A673 (cell line): Measurements from ENCODE around the gene NSUN2. TPM values are rescaled to one million over a fixed set of nuclear protein-coding genes. Genes with fewer than 3 reads are reported as not detected.
"Not testable (repeated sequence)": the region's sequence is repeated elsewhere in the genome, so short reads cannot be mapped to it uniquely, and the experiment has no call there.

Source experiments
- BruUV-seq: library from RNA; stranded (reverse); fragments of 400-500 nt; replicated peaks from 2 replicates; lab custom pipeline; 2021; lab: Mats Ljungman, UMichigan
- CTCF ChIA-PET: fragments of 300-600 bp; sonication (Branson Sonifier 250); formaldehyde crosslinking; loops from one replicate; lab custom pipeline; 2022; ENCODE audit warnings: antibody characterized with exemption; lab: Charles Lee
- POLR2A ChIA-PET: fragments of 300-600 bp; sonication (Branson Sonifier 250); formaldehyde crosslinking; loops from one replicate; lab custom pipeline; 2022; ENCODE audit warnings: antibody characterized with exemption; ENCODE audit not compliant: low non-redundant PET; lab: Charles Lee
- DNase-seq: peaks from one replicate; pipeline ENCODE4 v3.0.0-alpha.2; 2015; ENCODE audit warnings: low spot score
- H3K27ac ChIP-seq: fragments of 200-600 bp; sonication (generic); 2 replicates; pipeline ENCODE4 v1.5.1; 2016; ENCODE audit warnings: mixed run types, low read depth, mild to moderate bottlenecking, mixed read lengths, antibody characterized with exemption, low read length; ENCODE audit not compliant: poor library complexity, severe bottlenecking
- H3K27me3 ChIP-seq: fragments of 200-600 bp; sonication (generic); replicated peaks from 2 replicates; pipeline ENCODE4 v1.6.1; 2017; ENCODE audit warnings: mixed run types, low read depth, mild to moderate bottlenecking, mixed read lengths, antibody characterized with exemption, low read length; ENCODE audit not compliant: insufficient read depth, poor library complexity
- H3K36me3 ChIP-seq: fragments of 200-600 bp; sonication (generic); 2 replicates; pipeline ENCODE4 v1.6.1; 2016; ENCODE audit warnings: mixed run types, mild to moderate bottlenecking, mixed read lengths, antibody characterized with exemption, low read length; ENCODE audit not compliant: insufficient read depth, poor library complexity, severe bottlenecking
- H3K4me1 ChIP-seq: fragments of 200-600 bp; sonication (generic); 2 replicates; pipeline ENCODE4 v1.6.1; 2017; ENCODE audit warnings: mixed run types, mild to moderate bottlenecking, mixed read lengths, antibody characterized with exemption, low read length; ENCODE audit not compliant: insufficient read depth, poor library complexity, severe bottlenecking
- H3K4me3 ChIP-seq: fragments of 200-600 bp; sonication (generic); 2 replicates; pipeline ENCODE4 v1.5.1; 2016; ENCODE audit warnings: low read depth, mixed run types, mild to moderate bottlenecking, mixed read lengths, low read length; ENCODE audit not compliant: poor library complexity, severe bottlenecking
- H3K9me3 ChIP-seq: fragments of 200-600 bp; sonication (generic); 2 replicates; pipeline ENCODE4 v1.6.1; 2016; ENCODE audit warnings: mixed run types, low read depth, mild to moderate bottlenecking, mixed read lengths, antibody characterized with exemption, low read length; ENCODE audit not compliant: poor library complexity, severe bottlenecking
- CTCF ChIP-seq: fragments of 300-800, 200-600 bp; sonication (generic); conservative IDR thresholded peaks from 2 replicates; pipeline ENCODE4 v1.5.1; 2017; ENCODE audit warnings: low read depth, mild to moderate bottlenecking, antibody characterized with exemption, low read length, moderate library complexity, mixed read lengths
- EZH2 ChIP-seq: fragments of 200-600 bp; sonication (generic); IDR thresholded peaks from 2 replicates; pipeline ENCODE4 v1.6.1; 2017; ENCODE audit warnings: borderline replicate concordance, low read depth, mild to moderate bottlenecking, mixed read lengths, antibody characterized with exemption, low read length; ENCODE audit not compliant: poor library complexity, severe bottlenecking
- intact Hi-C: fragments of 100-400 bp; cut with micrococcal nuclease; formaldehyde crosslinking; loops from one replicate; pipeline ENCODE4 v1.10.0; 2022; ENCODE audit not compliant: unreplicated experiment
- total RNA-seq: library from RNA; stranded (reverse); gene quantifications from 2 replicates; pipeline ENCODE4 v1.2.3, GENCODE V29; 2021

Gene NSUN2
- total RNA-seq, 1 experiment from 2014 or later: 111 TPM

DNA sequence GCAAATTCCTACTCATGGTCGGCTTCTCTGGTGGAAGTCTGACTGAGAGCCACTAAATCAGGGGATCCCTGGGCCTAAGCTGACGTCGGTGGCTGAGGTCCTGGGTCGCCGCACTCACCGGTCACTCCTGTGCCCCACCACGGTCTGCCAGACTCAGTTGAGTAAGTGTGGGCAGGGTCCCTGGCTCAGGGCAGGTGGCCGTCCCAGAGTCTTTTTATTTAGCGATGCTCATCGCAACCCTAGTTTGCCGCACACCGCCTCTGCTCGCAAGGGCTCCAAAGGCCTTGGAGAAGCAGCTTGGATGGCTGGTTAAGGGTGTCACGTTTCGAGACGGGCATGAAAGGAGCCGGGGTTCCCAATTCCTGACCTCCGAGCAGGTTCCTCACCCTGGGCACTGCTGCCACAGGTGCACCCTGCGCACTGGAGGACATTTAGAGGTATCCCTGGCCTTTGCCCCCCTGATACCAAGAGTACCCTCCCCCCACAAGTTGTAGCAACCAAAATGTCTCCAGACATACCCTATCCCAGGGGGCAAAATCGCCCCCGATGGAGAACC is 59.9 kb downstream of the NSUN2 start:
- intact Hi-C loops: loop anchor here (10.0 kb wide), 1 partner anchor 198 kb away; the partner anchor contains the start of gene MED10
- CTCF ChIA-PET: no interaction called here

DNA sequence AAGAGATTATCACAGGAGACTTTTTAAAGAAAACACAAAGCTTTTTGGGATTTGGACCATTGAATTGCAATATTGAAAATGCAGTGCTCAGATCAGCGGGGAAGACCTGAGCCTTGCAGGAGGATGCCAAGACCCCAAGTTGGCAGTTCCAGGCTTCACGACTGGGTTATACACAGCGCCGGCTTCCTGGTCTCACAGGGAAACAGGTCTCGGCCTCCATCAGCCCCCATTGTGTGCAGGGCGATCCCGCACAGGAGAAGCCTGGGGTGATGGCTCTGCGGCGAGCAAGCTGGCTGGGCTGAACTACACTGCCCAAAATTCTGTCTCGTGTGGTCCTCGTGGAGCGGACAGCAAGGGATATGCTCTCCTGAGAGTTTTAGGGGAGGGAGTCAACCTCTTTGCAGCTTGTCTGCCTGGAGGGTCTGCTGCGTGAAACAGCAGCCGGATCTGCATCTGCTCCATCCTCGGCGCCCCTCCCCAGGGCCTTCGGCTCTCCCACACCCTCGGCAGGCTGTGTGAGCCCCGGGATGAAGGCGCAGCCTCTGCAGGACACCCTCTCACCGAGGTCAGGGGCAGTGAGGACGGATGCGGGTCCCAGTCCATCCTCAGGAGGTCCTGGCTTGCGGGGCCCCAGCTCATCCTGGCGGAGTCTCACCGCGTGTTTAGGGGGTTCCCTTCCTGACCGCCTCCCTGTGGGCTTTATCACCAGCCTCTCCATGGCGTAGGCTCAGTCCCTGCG is 60.6 kb downstream of the NSUN2 start:
- no peak for TF ChIP-seq EZH2
- Histone ChIP-seq H3K27ac (no peak overlapping the region), H3K36me3 (no peaks in the 10 kb centered on the region), H3K4me3 (no peak overlapping the region), H3K4me1 (no peaks in the 10 kb centered on the region), H3K27me3 (peaks cover 30% of the 10 kb centered on the region), H3K9me3 (no peaks in the 10 kb centered on the region)
- intact Hi-C loops: loop anchor here (10.0 kb wide), 1 partner anchor 197 kb away; the partner anchor contains the start of gene MED10
- ChIA-PET CTCF (interaction anchor here (0.7 kb wide), 1 partner anchor 1175 kb away, joined by 7 read pairs; no protein-coding TSS in a partner anchor), POLR2A (no interaction called here)
- DNase-seq: no peak
- no TSS peak for BruUV-seq

More for the DNA sequence above, 59.9 kb downstream of the NSUN2 start:
- Histone ChIP-seq H3K27ac (no peak overlapping the region), H3K36me3 (no peaks in the 10 kb centered on the region), H3K9me3 (no peaks in the 10 kb centered on the region), H3K4me1 (no peaks in the 10 kb centered on the region), H3K27me3 (peaks cover 31% of the 10 kb centered on the region), H3K4me3 (no peak overlapping the region)
- DNase-seq: no peak
- TF ChIP-seq CTCF (no peak), EZH2 (no peak)
- POLR2A ChIA-PET: no interaction called here
- no TSS peak for BruUV-seq

DNA sequence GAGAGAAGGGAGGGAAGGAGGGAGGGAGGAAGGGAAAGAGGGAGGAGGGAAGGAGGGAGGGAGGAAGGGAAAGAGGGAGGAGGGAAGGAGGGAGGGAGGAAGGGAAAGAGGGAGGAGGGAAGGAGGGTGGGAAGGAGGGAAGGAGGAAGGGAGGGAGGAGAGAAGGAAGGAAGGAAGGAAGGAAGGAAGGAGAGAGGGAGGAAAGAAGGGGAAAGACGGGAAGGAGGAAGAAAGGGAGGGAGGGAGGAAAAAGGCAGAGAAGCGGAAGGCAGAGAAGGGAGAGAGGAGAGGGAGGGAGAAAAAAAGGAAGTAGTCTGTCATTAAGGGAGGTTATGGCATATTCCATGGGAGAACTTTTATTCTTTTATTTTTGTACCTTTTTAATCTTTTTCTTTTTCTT is 61.2 kb downstream of the NSUN2 start:
- H3K27ac ChIP-seq, DNase-seq, H3K4me1 ChIP-seq, H3K36me3 ChIP-seq, H3K9me3 ChIP-seq, POLR2A ChIA-PET, H3K4me3 ChIP-seq, BruUV-seq: not testable (repeated sequence)
- CTCF ChIA-PET: interaction anchor here (0.7 kb wide), 1 partner anchor 1176 kb away, joined by 7 read pairs; no protein-coding TSS in a partner anchor
- intact Hi-C loops: loop anchor here (10.0 kb wide), 1 partner anchor 197 kb away; the partner anchor contains the start of gene MED10
- H3K27me3 ChIP-seq: peaks cover 30% of the 10 kb centered on the region

DNA sequence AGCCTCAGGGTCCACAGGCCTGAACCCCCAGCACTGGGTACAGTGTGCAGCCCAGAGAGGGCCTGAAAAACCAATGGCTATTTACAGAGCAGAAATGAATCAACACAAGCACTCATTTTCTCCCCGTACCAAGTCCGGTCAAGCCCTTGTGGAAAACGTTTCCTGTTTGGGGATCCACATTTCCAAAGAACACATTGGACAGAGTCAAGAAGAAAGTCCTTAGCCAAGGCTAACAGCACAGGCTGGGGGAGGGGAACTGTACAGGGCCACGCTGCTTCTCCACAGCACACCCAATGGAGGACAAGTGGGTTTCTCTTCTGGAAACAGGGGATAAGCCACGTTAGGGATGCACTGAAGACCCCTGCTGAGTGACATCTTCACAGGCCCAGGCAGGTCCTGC is 62.3 kb downstream of the NSUN2 start:
- no peaks in the 10 kb centered on the region for H3K9me3 ChIP-seq
- CTCF ChIA-PET: no interaction called here
- H3K4me3 ChIP-seq: no peak overlapping the region
- TF ChIP-seq CTCF (no peak), EZH2 (no peak)
- no peaks in the 10 kb centered on the region for H3K36me3 ChIP-seq
- H3K27ac ChIP-seq: no peak overlapping the region
- intact Hi-C loops: loop anchor here (10.0 kb wide), 1 partner anchor 196 kb away; the partner anchor contains the start of gene MED10
- no peaks in the 10 kb centered on the region for H3K4me1 ChIP-seq
- POLR2A ChIA-PET: no interaction called here
- H3K27me3 ChIP-seq: peaks cover 27% of the 10 kb centered on the region
- DNase-seq: no peak
- BruUV-seq: no TSS peak
